Measurements from ENCODE around the gene SGMS1. TPM values are rescaled to one million over a fixed set of nuclear protein-coding genes. Genes with fewer than 3 reads are reported as not detected.

SGMS1 gene
- total RNA-seq, 1 experiment from 2014 or later = 20.4 TPM

- H3K4me1 Mint-ChIP-seq = peaks cover 7% of the 10 kb centered on the region in 2 experiments
Observed at GRCh38 chr10:50275650-50276235, 348.0 kb downstream of the SGMS1 start.

More at GRCh38 chr10:50275650-50276235, 348.0 kb downstream of the SGMS1 start:
- Histone ChIP-seq H2BK120ac (ENCODE audit: low read depth, low read length, poor library complexity, severe bottlenecking) (no peak overlapping the region), H3K79me1 (ENCODE audit: insufficient read depth, low read depth, low read length, poor library complexity, severe bottlenecking) (no peaks in the 10 kb centered on the region), H4K8ac (replicated peaks; ENCODE audit: insufficient read length, low read depth, low read length) (no peak overlapping the region), H2BK5ac (ENCODE audit: insufficient read length, low read length) (no peak overlapping the region), H2BK15ac (ENCODE audit: low read depth, low read length) (no peak overlapping the region), H2AFZ (ENCODE audit: low read length) (no peak overlapping the region), H2BK20ac (ENCODE audit: low read depth, low read length, poor library complexity, severe bottlenecking) (no peak overlapping the region), H2BK12ac (ENCODE audit: insufficient read length, low read depth, low read length) (no peak overlapping the region), H3K56ac (ENCODE audit: insufficient read length, low read depth, low read length) (no peak overlapping the region), H3K9me3 (ENCODE audit: control insufficient read depth, low read depth, low read length) (no peaks in the 10 kb centered on the region), H3T11ph (ENCODE audit: low read length) (no peak overlapping the region), H3K4ac (ENCODE audit: low read depth, low read length) (no peak overlapping the region), H3K27ac (ENCODE audit: insufficient read length, low read depth, low read length) (no peak overlapping the region), H4K20me1 (ENCODE audit: control insufficient read depth, insufficient read depth, insufficient read length) (no peaks in the 10 kb centered on the region), H3K18ac (ENCODE audit: insufficient read length, low read depth, low read length) (no peak overlapping the region), H3K14ac (ENCODE audit: insufficient read depth, low read length) (no peak overlapping the region), H3K23me2 (ENCODE audit: insufficient read length, low read depth, low read length, poor library complexity, severe bottlenecking) (no peaks in the 10 kb centered on the region), H4K91ac (ENCODE audit: insufficient read length, low read depth, low read length) (no peak overlapping the region), H4K5ac (ENCODE audit: insufficient read length, low read depth, low read length) (no peak overlapping the region), H3K27me3 (ENCODE audit: insufficient read depth, low read length) (no peaks in the 10 kb centered on the region; the same call in 1 of the 2 replicates), H2AK5ac (ENCODE audit: insufficient read length, low read length) (no peak overlapping the region), H3K4me2 (ENCODE audit: insufficient read depth, insufficient read length, low read length) (no peak overlapping the region), H3K79me2 (ENCODE audit: insufficient read depth, low read length) (no peaks in the 10 kb centered on the region), H3K4me1 (ENCODE audit: insufficient read depth, low read length) (no peaks in the 10 kb centered on the region), H3K9ac (ENCODE audit: extremely low read depth, insufficient read length, low read length) (no peak overlapping the region), H3K23ac (ENCODE audit: insufficient read length, low read depth, low read length) (no peak overlapping the region)
- no peak overlapping the region for H3K4me3 Mint-ChIP-seq
- peak; percentile 60 for DNase-seq
- peak; percentile 75 for TF ChIP-seq CTCF (conservative IDR thresholded peaks at IDR 0.05)
- no peaks in the 10 kb centered on the region for H3K9me3 Mint-ChIP-seq
- H3K27ac Mint-ChIP-seq = no peak overlapping the region
- peaks cover 10% of the 10 kb centered on the region for H3K27me3 Mint-ChIP-seq (ENCODE audit: low read depth)
- no CpG with 5 or more reads among the region's 3 CpGs for WGBS (ENCODE audit: extremely low coverage, insufficient read length, low lambda C conversion rate)
- no peaks in the 10 kb centered on the region for H3K36me3 Mint-ChIP-seq (ENCODE audit: insufficient read depth in 1 of 3, low read depth in 3 of 3)
